Measurements from ENCODE around the gene LCOR. TPM values are rescaled to one million over a fixed set of nuclear protein-coding genes. Genes with fewer than 3 reads are reported as not detected.

LCOR gene
- total RNA-seq, 1 experiment from 2014 or later, result 23.9 TPM

DNA sequence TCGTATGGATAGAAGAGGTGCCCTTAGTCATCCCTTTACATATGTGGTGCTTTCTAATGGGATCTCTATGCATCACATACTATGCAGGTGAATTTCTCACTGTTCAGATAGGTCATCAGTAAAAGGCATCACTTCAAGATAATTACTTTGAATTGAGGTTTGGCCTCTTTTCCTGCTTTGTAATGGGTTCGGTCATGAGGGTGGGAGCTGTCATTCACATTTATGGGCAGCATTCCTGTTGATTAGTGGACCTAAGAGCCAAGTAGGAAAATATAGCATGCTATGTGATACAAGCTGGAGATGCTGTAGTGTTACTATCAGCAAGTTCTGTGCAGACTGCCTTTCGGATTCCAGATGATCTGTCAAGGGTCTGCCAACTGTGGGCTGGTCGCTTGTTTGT is 156.3 kb downstream of the LCOR start:
- ChIA-PET CTCF (no interaction called here), POLR2A (no interaction called here)
- Mint-ChIP-seq H3K27ac (no peak overlapping the region), H3K4me1 (peaks cover 29% of the 10 kb centered on the region), H3K4me3 (no peak overlapping the region), H3K27me3 (ENCODE audit: low read depth) (no peaks in the 10 kb centered on the region), H3K9me3 (no peaks in the 10 kb centered on the region), H3K36me3 (no peaks in the 10 kb centered on the region)
- no peak for DNase-seq (ENCODE audit: low spot score)
- no peak for ATAC-seq
- TF ChIP-seq ATF1 (CRISPR knock-in tag; IDR thresholded peaks at IDR 0.05) (no peak), ZBTB21 (CRISPR knock-in tag; IDR thresholded peaks at IDR 0.05; ENCODE audit: borderline replicate concordance) (no peak), ELF4 (CRISPR knock-in tag; IDR thresholded peaks at IDR 0.05; ENCODE audit: low read depth) (no peak), GTF2I (CRISPR knock-in tag; conservative IDR thresholded peaks at IDR 0.05) (no peak), KAT7 (CRISPR knock-in tag; IDR thresholded peaks at IDR 0.05; ENCODE audit: borderline replicate concordance) (no peak), ZNF416 (CRISPR knock-in tag; IDR thresholded peaks at IDR 0.05) (no peak), IRF2 (CRISPR knock-in tag; IDR thresholded peaks at IDR 0.05; ENCODE audit: borderline replicate concordance, low read depth) (no peak), EMX1 (CRISPR knock-in tag; IDR thresholded peaks at IDR 0.05) (no peak), TCF7 (CRISPR knock-in tag; IDR thresholded peaks at IDR 0.05; ENCODE audit: low read depth) (no peak), NFYB (CRISPR knock-in tag; conservative IDR thresholded peaks at IDR 0.05; ENCODE audit: low read depth) (no peak), PRRX2 (CRISPR knock-in tag; IDR thresholded peaks at IDR 0.05) (no peak)
- TF ChIP-seq, protein P1, sequence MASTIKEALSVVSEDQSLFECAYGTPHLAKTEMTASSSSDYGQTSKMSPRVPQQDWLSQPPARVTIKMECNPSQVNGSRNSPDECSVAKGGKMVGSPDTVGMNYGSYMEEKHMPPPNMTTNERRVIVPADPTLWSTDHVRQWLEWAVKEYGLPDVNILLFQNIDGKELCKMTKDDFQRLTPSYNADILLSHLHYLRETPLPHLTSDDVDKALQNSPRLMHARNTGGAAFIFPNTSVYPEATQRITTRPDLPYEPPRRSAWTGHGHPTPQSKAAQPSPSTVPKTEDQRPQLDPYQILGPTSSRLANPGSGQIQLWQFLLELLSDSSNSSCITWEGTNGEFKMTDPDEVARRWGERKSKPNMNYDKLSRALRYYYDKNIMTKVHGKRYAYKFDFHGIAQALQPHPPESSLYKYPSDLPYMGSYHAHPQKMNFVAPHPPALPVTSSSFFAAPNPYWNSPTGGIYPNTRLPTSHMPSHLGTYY (CRISPR knock-in tag; IDR thresholded peaks at IDR 0.05), result no peak
- TF ChIP-seq, protein P2, sequence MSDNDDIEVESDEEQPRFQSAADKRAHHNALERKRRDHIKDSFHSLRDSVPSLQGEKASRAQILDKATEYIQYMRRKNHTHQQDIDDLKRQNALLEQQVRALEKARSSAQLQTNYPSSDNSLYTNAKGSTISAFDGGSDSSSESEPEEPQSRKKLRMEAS (CRISPR knock-in tag; IDR thresholded peaks at IDR 0.05), result no peak
- TF ChIP-seq, protein P3, sequence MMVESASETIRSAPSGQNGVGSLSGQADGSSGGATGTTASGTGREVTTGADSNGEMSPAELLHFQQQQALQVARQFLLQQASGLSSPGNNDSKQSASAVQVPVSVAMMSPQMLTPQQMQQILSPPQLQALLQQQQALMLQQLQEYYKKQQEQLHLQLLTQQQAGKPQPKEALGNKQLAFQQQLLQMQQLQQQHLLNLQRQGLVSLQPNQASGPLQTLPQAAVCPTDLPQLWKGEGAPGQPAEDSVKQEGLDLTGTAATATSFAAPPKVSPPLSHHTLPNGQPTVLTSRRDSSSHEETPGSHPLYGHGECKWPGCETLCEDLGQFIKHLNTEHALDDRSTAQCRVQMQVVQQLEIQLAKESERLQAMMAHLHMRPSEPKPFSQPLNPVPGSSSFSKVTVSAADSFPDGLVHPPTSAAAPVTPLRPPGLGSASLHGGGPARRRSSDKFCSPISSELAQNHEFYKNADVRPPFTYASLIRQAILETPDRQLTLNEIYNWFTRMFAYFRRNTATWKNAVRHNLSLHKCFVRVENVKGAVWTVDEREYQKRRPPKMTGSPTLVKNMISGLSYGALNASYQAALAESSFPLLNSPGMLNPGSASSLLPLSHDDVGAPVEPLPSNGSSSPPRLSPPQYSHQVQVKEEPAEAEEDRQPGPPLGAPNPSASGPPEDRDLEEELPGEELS (CRISPR knock-in tag; IDR thresholded peaks at IDR 0.05), result no peak
- TF ChIP-seq, protein P4, sequence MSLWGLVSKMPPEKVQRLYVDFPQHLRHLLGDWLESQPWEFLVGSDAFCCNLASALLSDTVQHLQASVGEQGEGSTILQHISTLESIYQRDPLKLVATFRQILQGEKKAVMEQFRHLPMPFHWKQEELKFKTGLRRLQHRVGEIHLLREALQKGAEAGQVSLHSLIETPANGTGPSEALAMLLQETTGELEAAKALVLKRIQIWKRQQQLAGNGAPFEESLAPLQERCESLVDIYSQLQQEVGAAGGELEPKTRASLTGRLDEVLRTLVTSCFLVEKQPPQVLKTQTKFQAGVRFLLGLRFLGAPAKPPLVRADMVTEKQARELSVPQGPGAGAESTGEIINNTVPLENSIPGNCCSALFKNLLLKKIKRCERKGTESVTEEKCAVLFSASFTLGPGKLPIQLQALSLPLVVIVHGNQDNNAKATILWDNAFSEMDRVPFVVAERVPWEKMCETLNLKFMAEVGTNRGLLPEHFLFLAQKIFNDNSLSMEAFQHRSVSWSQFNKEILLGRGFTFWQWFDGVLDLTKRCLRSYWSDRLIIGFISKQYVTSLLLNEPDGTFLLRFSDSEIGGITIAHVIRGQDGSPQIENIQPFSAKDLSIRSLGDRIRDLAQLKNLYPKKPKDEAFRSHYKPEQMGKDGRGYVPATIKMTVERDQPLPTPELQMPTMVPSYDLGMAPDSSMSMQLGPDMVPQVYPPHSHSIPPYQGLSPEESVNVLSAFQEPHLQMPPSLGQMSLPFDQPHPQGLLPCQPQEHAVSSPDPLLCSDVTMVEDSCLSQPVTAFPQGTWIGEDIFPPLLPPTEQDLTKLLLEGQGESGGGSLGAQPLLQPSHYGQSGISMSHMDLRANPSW (CRISPR knock-in tag; conservative IDR thresholded peaks at IDR 0.05; ENCODE audit: low read depth), result no peak
- TF ChIP-seq, protein P5, sequence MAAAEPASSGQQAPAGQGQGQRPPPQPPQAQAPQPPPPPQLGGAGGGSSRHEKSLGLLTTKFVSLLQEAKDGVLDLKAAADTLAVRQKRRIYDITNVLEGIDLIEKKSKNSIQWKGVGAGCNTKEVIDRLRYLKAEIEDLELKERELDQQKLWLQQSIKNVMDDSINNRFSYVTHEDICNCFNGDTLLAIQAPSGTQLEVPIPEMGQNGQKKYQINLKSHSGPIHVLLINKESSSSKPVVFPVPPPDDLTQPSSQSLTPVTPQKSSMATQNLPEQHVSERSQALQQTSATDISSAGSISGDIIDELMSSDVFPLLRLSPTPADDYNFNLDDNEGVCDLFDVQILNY (CRISPR knock-in tag; IDR thresholded peaks at IDR 0.05), result no peak
- TF ChIP-seq, protein P6, sequence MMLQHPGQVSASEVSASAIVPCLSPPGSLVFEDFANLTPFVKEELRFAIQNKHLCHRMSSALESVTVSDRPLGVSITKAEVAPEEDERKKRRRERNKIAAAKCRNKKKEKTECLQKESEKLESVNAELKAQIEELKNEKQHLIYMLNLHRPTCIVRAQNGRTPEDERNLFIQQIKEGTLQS (CRISPR knock-in tag; conservative IDR thresholded peaks at IDR 0.05), result no peak
- TF ChIP-seq, protein P7, sequence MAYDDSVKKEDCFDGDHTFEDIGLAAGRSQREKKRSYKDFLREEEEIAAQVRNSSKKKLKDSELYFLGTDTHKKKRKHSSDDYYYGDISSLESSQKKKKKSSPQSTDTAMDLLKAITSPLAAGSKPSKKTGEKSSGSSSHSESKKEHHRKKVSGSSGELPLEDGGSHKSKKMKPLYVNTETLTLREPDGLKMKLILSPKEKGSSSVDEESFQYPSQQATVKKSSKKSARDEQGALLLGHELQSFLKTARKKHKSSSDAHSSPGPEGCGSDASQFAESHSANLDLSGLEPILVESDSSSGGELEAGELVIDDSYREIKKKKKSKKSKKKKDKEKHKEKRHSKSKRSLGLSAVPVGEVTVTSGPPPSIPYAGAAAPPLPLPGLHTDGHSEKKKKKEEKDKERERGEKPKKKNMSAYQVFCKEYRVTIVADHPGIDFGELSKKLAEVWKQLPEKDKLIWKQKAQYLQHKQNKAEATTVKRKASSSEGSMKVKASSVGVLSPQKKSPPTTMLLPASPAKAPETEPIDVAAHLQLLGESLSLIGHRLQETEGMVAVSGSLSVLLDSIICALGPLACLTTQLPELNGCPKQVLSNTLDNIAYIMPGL (CRISPR knock-in tag; IDR thresholded peaks at IDR 0.05), result no peak
- TF ChIP-seq, protein P8, sequence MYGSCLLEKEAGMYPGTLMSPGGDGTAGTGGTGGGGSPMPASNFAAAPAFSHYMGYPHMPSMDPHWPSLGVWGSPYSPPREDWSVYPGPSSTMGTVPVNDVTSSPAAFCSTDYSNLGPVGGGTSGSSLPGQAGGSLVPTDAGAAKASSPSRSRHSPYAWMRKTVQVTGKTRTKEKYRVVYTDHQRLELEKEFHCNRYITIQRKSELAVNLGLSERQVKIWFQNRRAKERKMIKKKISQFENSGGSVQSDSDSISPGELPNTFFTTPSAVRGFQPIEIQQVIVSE (CRISPR knock-in tag; IDR thresholded peaks at IDR 0.05; ENCODE audit: borderline replicate concordance), result no peak
